ENCODE data around the gene TMEM30B.
"Not testable (repeated sequence)": the region's sequence is repeated elsewhere in the genome, so short reads cannot be mapped to it uniquely, and the experiment has no call there.

DNA sequence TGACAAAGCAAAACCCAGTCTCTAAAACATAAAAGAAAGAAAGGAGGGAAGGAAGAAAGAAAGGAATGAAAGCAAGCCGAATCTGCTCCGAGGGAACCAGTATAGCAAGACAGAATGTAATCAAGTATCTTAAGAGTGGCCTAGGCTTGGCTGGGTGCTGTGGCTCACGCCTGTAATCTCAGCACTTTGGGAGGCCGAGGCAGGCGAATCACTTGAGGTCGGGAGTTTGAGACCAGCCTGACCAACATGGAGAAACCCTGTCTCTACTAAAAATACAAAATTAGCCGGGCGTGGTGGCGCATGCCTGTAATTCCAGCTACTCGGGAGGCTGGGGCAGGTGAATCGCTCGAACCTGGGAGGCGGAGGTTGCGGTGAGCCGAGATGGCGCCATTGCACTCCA is 39.0 kb upstream of the TMEM30B start:
- TF ChIP-seq RCOR1 (conservative IDR thresholded peaks at IDR 0.05; ENCODE audit: low read depth, low read length); CREM (IDR thresholded peaks at IDR 0.05; ENCODE audit: low read depth); EP300 (IDR thresholded peaks at IDR 0.05; ENCODE audit: borderline replicate concordance in 1 of 2, control insufficient read depth in 1 of 2, low read depth in 2 of 2, low read length in 2 of 2); SREBF1 (IDR thresholded peaks at IDR 0.05; ENCODE audit: low read length); POLR2A (IDR thresholded peaks at IDR 0.05; ENCODE audit: low read depth, low read length); ZNF217 (IDR thresholded peaks at IDR 0.05); PML (IDR thresholded peaks at IDR 0.05; ENCODE audit: low read length); SP1 (IDR thresholded peaks at IDR 0.05; ENCODE audit: low read depth, low read length); MEF2B (IDR thresholded peaks at IDR 0.05; ENCODE audit: partially characterized antibody, poor library complexity, severe bottlenecking); NR2C2 (IDR thresholded peaks at IDR 0.05; ENCODE audit: borderline replicate concordance, control insufficient read depth, insufficient read length, low read depth); HCFC1 (IDR thresholded peaks at IDR 0.05; ENCODE audit: low read length); FOXM1 (IDR thresholded peaks at IDR 0.05; ENCODE audit: low read depth, low read length): not testable (repeated sequence)
- TF ChIP-seq, protein P1, sequence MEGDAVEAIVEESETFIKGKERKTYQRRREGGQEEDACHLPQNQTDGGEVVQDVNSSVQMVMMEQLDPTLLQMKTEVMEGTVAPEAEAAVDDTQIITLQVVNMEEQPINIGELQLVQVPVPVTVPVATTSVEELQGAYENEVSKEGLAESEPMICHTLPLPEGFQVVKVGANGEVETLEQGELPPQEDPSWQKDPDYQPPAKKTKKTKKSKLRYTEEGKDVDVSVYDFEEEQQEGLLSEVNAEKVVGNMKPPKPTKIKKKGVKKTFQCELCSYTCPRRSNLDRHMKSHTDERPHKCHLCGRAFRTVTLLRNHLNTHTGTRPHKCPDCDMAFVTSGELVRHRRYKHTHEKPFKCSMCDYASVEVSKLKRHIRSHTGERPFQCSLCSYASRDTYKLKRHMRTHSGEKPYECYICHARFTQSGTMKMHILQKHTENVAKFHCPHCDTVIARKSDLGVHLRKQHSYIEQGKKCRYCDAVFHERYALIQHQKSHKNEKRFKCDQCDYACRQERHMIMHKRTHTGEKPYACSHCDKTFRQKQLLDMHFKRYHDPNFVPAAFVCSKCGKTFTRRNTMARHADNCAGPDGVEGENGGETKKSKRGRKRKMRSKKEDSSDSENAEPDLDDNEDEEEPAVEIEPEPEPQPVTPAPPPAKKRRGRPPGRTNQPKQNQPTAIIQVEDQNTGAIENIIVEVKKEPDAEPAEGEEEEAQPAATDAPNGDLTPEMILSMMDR (IDR thresholded peaks at IDR 0.05 in 2 of 3, conservative IDR thresholded peaks at IDR 0.05 in 1 of 3; ENCODE audit: control insufficient read depth in 2 of 3, extremely low read depth in 1 of 3, insufficient read depth in 1 of 3, low read depth in 3 of 3, low read length in 3 of 3) = not testable (repeated sequence)
